Measurements from ENCODE around the gene SENP7. TPM values are rescaled to one million over a fixed set of nuclear protein-coding genes. Genes with fewer than 3 reads are reported as not detected.

SENP7 gene
- total RNA-seq, 1 experiment from 2014 or later, result 7.9 TPM

- H3K9me2 ChIP-seq (ENCODE audit: insufficient read depth), result no peaks in the 10 kb centered on the region
- POLR2A ChIA-PET, result no interaction called here
- H2AFZ ChIP-seq (ENCODE audit: low read depth, low read length, poor library complexity, severe bottlenecking), result no peak overlapping the region
- H3K9ac ChIP-seq (ENCODE audit: low read length), result no peak overlapping the region
- no peaks in the 10 kb centered on the region for H3K36me3 ChIP-seq (ENCODE audit: control insufficient read depth in 1 of 2, insufficient read depth in 2 of 2, low read length in 2 of 2)
- H3K4me1 ChIP-seq (ENCODE audit: control insufficient read depth in 1 of 2, insufficient read depth in 2 of 2, low read length in 2 of 2), result no peaks in the 10 kb centered on the region
- intact Hi-C loops (cut with micrococcal nuclease), result no loop called here
- BruUV-seq (replicated peaks), result no TSS peak
- H3K4me2 ChIP-seq (ENCODE audit: low read length), result no peak overlapping the region
- no peak overlapping the region for H3K4me3 ChIP-seq (replicated peaks in 1 of 2; ENCODE audit: low read depth in 1 of 2, low read length in 2 of 2)
- no peaks in the 10 kb centered on the region for H3K9me3 ChIP-seq (ENCODE audit: control insufficient read depth in 1 of 2, insufficient read depth in 1 of 2, low read depth in 1 of 2, low read length in 2 of 2)
- RAD21 ChIA-PET (ENCODE audit: low non-redundant PET in 1 of 2, low total read pairs in 2 of 2, uncharacterized antibody in 2 of 2, unreplicated experiment in 2 of 2), result no interaction called here
- no peak for ATAC-seq
- no peaks in the 10 kb centered on the region for H3K27me3 ChIP-seq (ENCODE audit: insufficient read depth, low read length)
- H3K79me2 ChIP-seq (ENCODE audit: insufficient read depth, low read length), result no peaks in the 10 kb centered on the region
- CTCF ChIA-PET, result no interaction called here
- no peak for DNase-seq (ENCODE audit: low read depth, low spot score)
- no peaks in the 10 kb centered on the region for H4K20me1 ChIP-seq (ENCODE audit: insufficient read depth)
- no peak overlapping the region for H3K27ac ChIP-seq (ENCODE audit: low read depth, low read length)
- no peak for TF ChIP-seq POLR2AphosphoS5 (IDR thresholded peaks at IDR 0.05; ENCODE audit: low read depth, low read length)
- TF ChIP-seq MAX (IDR thresholded peaks at IDR 0.05), result no peak
- no peak for TF ChIP-seq CBX3 (IDR thresholded peaks at IDR 0.05; ENCODE audit: low read depth)
- TF ChIP-seq CTCF (IDR thresholded peaks at IDR 0.05 in 2 of 3, conservative IDR thresholded peaks at IDR 0.05 in 1 of 3; ENCODE audit: borderline replicate concordance in 1 of 3, insufficient read depth in 1 of 3, low read depth in 2 of 3, low read length in 2 of 3), result no peak
- TF ChIP-seq SP1 (IDR thresholded peaks at IDR 0.05; ENCODE audit: low read depth), result no peak
- TF ChIP-seq EZH2 (IDR thresholded peaks at IDR 0.05), result no peak
- no peak for TF ChIP-seq SRF (IDR thresholded peaks at IDR 0.05; ENCODE audit: low read depth)
- TF ChIP-seq YY1 (IDR thresholded peaks at IDR 0.05; ENCODE audit: extremely low read depth, insufficient replicate concordance, low read depth, low read length), result no peak
- TF ChIP-seq RAD21 (IDR thresholded peaks at IDR 0.05; ENCODE audit: low read depth), result no peak
- TF ChIP-seq ATF3 (IDR thresholded peaks at IDR 0.05), result no peak
- no peak for TF ChIP-seq JUND (IDR thresholded peaks at IDR 0.05)
- no peak for TF ChIP-seq CEBPB (IDR thresholded peaks at IDR 0.05; ENCODE audit: low read depth)
- no peak for TF ChIP-seq ELF1 (IDR thresholded peaks at IDR 0.05; ENCODE audit: borderline replicate concordance, low read depth)
- TF ChIP-seq REST (IDR thresholded peaks at IDR 0.05; ENCODE audit: low read depth), result no peak
- no peak for TF ChIP-seq SIN3A (IDR thresholded peaks at IDR 0.05; ENCODE audit: low read depth)
- TF ChIP-seq ZFX (IDR thresholded peaks at IDR 0.05), result no peak
- TF ChIP-seq EGR1 (IDR thresholded peaks at IDR 0.05; ENCODE audit: low read depth), result no peak
These were observed 6.8 kb upstream of the SENP7 start for GRCh38 chr3:101519685-101520365.
